Heart left ventricle (tissue), 13 donors: ENCODE results near the gene TUBB3.

Source experiments
- CTCF ChIP-seq, 12 donors: fragments of 200-600 bp; sonication (generic) in 4 of 12; IDR thresholded peaks; one replicate each; pipeline versions ENCODE4 v1.5.0 to v1.8.0; 2018 to 2022; ENCODE audit warnings: antibody characterized with exemption in 12 of 12, mild to moderate bottlenecking in 5 of 12
- POLR2A ChIP-seq, 2 donors: fragments of 450-650 bp; IDR thresholded peaks; one replicate each; pipeline ENCODE4 v1.6.1; 2017; ENCODE audit warnings: antibody characterized with exemption in 2 of 2, mild to moderate bottlenecking in 2 of 2, moderate library complexity in 2 of 2
- donor health status: ischemic (EF 13 %, LVEDD 7.1; RV severe dilation, severe dysfunction).
- donor health status: DM: no; HTN: yes; CAD: no.
- donor health status: DM: no; HTN: no; CAD: no.
- donor health status: ischemic (EF 25% LVEDD 6.9; RV normal size, moderate dysfunction).
- donor health status: ischemic (EF 25% LVEDD 5.7; RV mildly dilated, moderate dysfunction).
- donor health status: ischemic (EF 35%, LVEDD 5.7; RV mildly dilated, moderate dysfunction).
- donor health status: nonischemic (EF 11% LVEDD 7.7; RV severe dilation, severe dysfunction).
- donor health status: DM: yes; HTN: yes; CAD: no.
- donor health status: PGD.
- donor health status: ischemic (EF 29% LVEDD 5.4; RV normal size, mild dysfunction).
- donor health status: nonischemic (EF 23%, LVEDD 6.1; RV moderate dilation, normal function).

GRCh38 chr16:89931964-89932363, 8.8 kb downstream of the TUBB3 start:
- TF ChIP-seq POLR2A (IDR thresholded peaks at IDR 0.05) = no peak
- TF ChIP-seq CTCF (IDR thresholded peaks at IDR 0.05) = no peak
